Trophoblast cell (in vitro differentiated cells and primary cell): Measurements from ENCODE around the gene COLGALT1.
"Not testable (repeated sequence)": the region's sequence is repeated elsewhere in the genome, so short reads cannot be mapped to it uniquely, and the experiment has no call there.

Experiments used
- DNase-seq, 2 donors: peaks; one replicate each; pipeline ENCODE4 v3.0.0-alpha.2; 2016
- H2AFZ ChIP-seq: 2 replicates; pipeline ENCODE4 v1.6.1; 2013; ENCODE audit warnings: low read length, moderate library complexity, mild to moderate bottlenecking; ENCODE audit not compliant: insufficient read depth, poor library complexity
- H2AK5ac ChIP-seq: 2 replicates; pipeline ENCODE4 v1.6.1; 2013; ENCODE audit warnings: mild to moderate bottlenecking, low read length
- H2BK120ac ChIP-seq: 2 replicates; pipeline ENCODE4 v1.6.1; 2013; ENCODE audit warnings: low read length, mild to moderate bottlenecking, moderate library complexity; ENCODE audit not compliant: insufficient read depth, poor library complexity
- H2BK12ac ChIP-seq: 2 replicates; pipeline ENCODE4 v1.6.1; 2013; ENCODE audit warnings: mild to moderate bottlenecking, low read length, moderate library complexity
- H2BK5ac ChIP-seq: 2 replicates; pipeline ENCODE4 v1.6.1; 2013; ENCODE audit warnings: low read length, low read depth, moderate library complexity, mild to moderate bottlenecking; ENCODE audit not compliant: poor library complexity
- H3K14ac ChIP-seq: 2 replicates; pipeline ENCODE4 v1.6.1; 2013; ENCODE audit warnings: mild to moderate bottlenecking, low read length
- H3K18ac ChIP-seq: 2 replicates; pipeline ENCODE4 v1.6.1; 2013; ENCODE audit warnings: mild to moderate bottlenecking, low read length
- H3K23ac ChIP-seq: 2 replicates; pipeline ENCODE4 v1.6.1; 2013; ENCODE audit warnings: low read length
- H3K27ac ChIP-seq: 2 replicates; pipeline ENCODE4 v1.5.1; 2013; ENCODE audit warnings: low read depth, mild to moderate bottlenecking, inconsistent platforms, low read length, moderate library complexity
- H3K27me3 ChIP-seq: 2 replicates; pipeline ENCODE4 v1.6.1; 2013; ENCODE audit warnings: inconsistent platforms, mild to moderate bottlenecking, low read length, moderate library complexity; ENCODE audit not compliant: insufficient read depth
- H3K36me3 ChIP-seq, 2 experiments: 1 replicate in 1 of 2; 2 replicates in 1 of 2; pipeline ENCODE4 v1.6.1; 2013; ENCODE audit warnings: low read length in 2 of 2, mild to moderate bottlenecking in 2 of 2, moderate library complexity in 1 of 2; ENCODE audit not compliant: insufficient read depth in 2 of 2, control insufficient read depth in 1 of 2
- H3K4ac ChIP-seq: 2 replicates; pipeline ENCODE4 v1.6.1; 2013; ENCODE audit warnings: low read depth, mild to moderate bottlenecking, low read length, moderate library complexity
- H3K4me1 ChIP-seq, 2 experiments: 1 replicate in 1 of 2; 2 replicates in 1 of 2; pipeline ENCODE4 v1.6.1; 2013; ENCODE audit warnings: low read length in 2 of 2, mild to moderate bottlenecking in 2 of 2, moderate library complexity in 1 of 2; ENCODE audit not compliant: insufficient read depth in 2 of 2, control insufficient read depth in 1 of 2
- H3K4me2 ChIP-seq: 2 replicates; pipeline ENCODE4 v1.6.1; 2013; ENCODE audit warnings: inconsistent platforms, mild to moderate bottlenecking, low read length, moderate library complexity
- H3K4me3 ChIP-seq: 2 replicates; pipeline ENCODE4 v1.5.1; 2013; ENCODE audit warnings: mild to moderate bottlenecking, low read depth, low read length, inconsistent platforms
- H3K79me1 ChIP-seq: one replicate; pipeline ENCODE4 v1.6.1; 2013; ENCODE audit warnings: low read length
- H3K79me2 ChIP-seq: 2 replicates; pipeline ENCODE4 v1.6.1; 2013; ENCODE audit warnings: low read length, mild to moderate bottlenecking; ENCODE audit not compliant: control insufficient read depth, insufficient read depth, poor library complexity
- H3K9ac ChIP-seq: 2 replicates; pipeline ENCODE4 v1.6.1; 2013; ENCODE audit warnings: mild to moderate bottlenecking, low read length
- H3K9me3 ChIP-seq: 2 replicates; pipeline ENCODE4 v1.6.1; 2013; ENCODE audit warnings: low read depth, mild to moderate bottlenecking, control low read depth, inconsistent platforms, low read length; ENCODE audit not compliant: insufficient read depth
- H4K12ac ChIP-seq: 2 replicates; pipeline ENCODE4 v1.6.1; 2013; ENCODE audit warnings: low read depth, mild to moderate bottlenecking, low read length, moderate library complexity
- H4K8ac ChIP-seq: 2 replicates; pipeline ENCODE4 v1.6.1; 2013; ENCODE audit warnings: low read depth, mild to moderate bottlenecking, low read length, moderate library complexity
- H4K91ac ChIP-seq: one replicate; pipeline ENCODE4 v1.6.1; 2013; ENCODE audit warnings: low read depth, mild to moderate bottlenecking, low read length, moderate library complexity
- WGBS: extraction: QIAGEN DNeasy Blood & Tissue Kit; methylation state at CpG from one replicate; pipeline ENCODE4 v1.1.7; 2013; ENCODE audit warnings: missing lambda C conversion rate; ENCODE audit not compliant: insufficient read length, insufficient coverage; ENCODE audit errors: extremely low coverage; 5-methylcytosine and 5-hydroxymethylcytosine counted together

COLGALT1 gene

DNA sequence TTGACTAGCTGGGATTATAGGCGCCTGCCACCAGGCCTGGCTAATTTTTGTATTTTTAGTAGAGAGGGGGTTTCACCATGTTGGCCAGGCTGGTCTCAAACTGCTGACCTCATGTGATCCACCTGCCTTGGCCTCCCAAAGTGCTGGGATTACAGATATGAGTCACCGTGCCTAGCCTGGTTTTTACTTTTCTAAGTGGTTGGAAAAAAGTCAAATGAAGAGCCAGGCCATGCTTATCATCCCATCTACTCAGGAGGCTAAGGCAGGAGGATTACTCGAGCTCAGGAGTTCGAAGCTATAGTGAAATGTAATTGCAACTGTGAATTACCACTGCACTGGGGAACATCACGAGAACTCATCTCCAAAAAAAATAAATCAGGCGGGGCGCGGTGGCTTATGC is 36.8 kb upstream of the COLGALT1 start:
- H3K4ac ChIP-seq, H2AK5ac ChIP-seq, H4K12ac ChIP-seq, H3K9ac ChIP-seq, H3K4me2 ChIP-seq, H4K8ac ChIP-seq, H3K79me2 ChIP-seq, H3K14ac ChIP-seq, H2AFZ ChIP-seq, H2BK120ac ChIP-seq, H3K27ac ChIP-seq, H4K91ac ChIP-seq, H3K4me3 ChIP-seq, H3K27me3 ChIP-seq, H3K4me1 ChIP-seq, H3K23ac ChIP-seq, H2BK12ac ChIP-seq, H3K18ac ChIP-seq, H3K79me1 ChIP-seq, H2BK5ac ChIP-seq, DNase-seq: not testable (repeated sequence)
- H3K36me3 ChIP-seq: peaks cover 24 to 36% of the 10 kb centered on the region in 2 experiments
- no CpG with 5 or more reads among the region's 8 CpGs for WGBS
- peaks cover 13% of the 10 kb centered on the region for H3K9me3 ChIP-seq

DNA sequence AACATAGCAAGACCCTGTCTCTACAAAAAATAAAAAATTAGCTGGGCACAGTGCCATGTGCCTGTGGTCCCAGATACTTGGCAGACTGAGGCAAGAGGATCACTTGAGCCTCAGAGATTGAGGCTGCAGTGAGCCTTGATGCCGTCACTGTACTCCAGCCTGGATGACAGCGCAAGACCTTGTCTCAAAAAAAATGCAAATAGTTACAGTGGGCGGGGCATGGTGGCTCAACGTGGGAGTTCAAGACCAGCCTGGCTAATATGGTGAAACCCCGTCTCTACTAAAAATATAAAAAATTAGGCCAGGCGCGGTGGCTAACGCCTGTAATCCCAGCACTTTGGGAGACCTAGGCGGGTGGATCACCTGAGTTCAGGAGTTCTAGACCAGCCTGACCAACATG is 35.5 kb upstream of the COLGALT1 start:
- Histone ChIP-seq H3K4me2 (no peak overlapping the region), H2BK12ac (no peak overlapping the region), H2BK120ac (no peak overlapping the region), H2AK5ac (no peak overlapping the region), H3K27ac (no peak overlapping the region), H4K12ac (no peak overlapping the region), H3K4ac (no peak overlapping the region), H3K79me2 (no peaks in the 10 kb centered on the region), H3K23ac (no peak overlapping the region), H2AFZ (no peak overlapping the region), H3K14ac (no peak overlapping the region), H3K27me3 (no peaks in the 10 kb centered on the region), H3K79me1 (no peaks in the 10 kb centered on the region), H3K4me3 (no peak overlapping the region), H3K36me3 (peaks cover 24 to 36% of the 10 kb centered on the region in 2 experiments), H3K4me1 (peaks cover 0 to 3% of the 10 kb centered on the region in 2 experiments), H2BK5ac (no peak overlapping the region), H3K9me3 (peaks cover 15% of the 10 kb centered on the region), H4K8ac (no peak overlapping the region), H3K9ac (no peak overlapping the region), H4K91ac (no peak overlapping the region), H3K18ac (no peak overlapping the region)
- WGBS: no CpG with 5 or more reads among the region's 9 CpGs
- no peak for DNase-seq

DNA sequence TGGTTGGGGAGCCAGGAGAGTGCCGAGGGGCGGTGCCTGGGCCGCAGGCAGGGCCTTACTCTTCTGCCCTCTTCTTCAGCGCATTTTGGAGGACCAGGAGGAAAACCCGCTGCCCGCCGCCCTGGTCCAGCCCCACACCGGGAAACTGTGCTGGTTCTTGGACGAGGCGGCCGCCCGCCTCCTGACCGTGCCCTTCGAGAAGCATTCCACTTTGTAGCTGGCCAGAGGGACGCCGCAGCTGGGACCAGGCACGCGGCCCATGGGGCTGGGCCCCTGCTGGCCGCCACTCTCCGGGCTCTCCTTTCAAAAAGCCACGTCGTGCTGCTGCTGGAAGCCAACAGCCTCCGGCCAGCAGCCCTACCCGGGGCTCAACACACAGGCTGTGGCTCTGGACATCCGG is 34.6 kb upstream of the COLGALT1 start:
- H3K79me1 ChIP-seq: no peaks in the 10 kb centered on the region

DNA sequence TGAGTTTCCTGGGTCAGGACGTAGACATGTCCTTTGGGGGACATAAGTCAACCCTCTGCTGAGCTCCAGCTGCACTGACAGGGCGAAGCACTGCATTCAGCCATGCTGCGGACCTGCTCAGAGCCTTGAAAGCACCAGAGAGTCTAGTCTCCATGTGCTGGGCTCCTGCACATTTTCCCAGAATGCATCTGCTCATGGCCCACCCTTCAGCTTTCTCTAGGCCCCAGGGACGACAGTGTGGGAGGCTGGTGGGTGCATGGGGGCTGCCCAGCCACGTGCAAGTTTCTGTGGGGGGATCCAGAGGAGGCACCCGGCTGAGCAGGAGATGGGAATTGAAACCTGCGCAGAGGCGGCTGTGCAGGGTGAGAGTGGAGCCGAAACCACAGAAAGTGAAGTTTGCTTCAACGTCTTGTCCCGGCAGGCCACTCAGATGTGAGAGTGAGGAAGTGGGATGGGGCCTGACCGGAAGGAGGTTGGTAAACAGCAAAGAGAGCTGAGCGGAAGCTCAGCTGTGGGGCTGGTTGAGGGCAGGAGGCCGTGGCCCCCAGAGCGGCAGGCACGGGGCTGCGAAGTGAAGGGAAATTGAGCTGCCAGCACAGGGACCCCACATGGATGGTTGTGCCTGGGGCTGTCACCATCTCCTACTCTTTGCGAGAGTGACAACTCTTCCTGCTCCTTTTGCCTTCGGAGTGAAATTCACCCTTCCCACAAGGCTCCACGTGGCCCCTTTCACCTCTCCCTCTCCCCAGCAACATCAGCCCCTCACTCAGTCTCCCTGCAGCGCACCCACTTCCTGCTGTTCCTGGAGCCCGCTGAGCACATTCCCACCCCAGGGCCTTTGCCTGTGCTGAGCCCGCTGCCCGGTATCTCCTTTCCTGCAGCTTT is 32.2 kb upstream of the COLGALT1 start:
- no peak overlapping the region for H4K12ac ChIP-seq
- WGBS: no CpG with 5 or more reads among the region's 24 CpGs
- no peak overlapping the region for H3K27ac ChIP-seq
- H3K4me1 ChIP-seq: no peaks in the 10 kb centered on the region
- H2AK5ac ChIP-seq: no peak overlapping the region
- no peak overlapping the region for H3K4ac ChIP-seq
- no peak overlapping the region for H3K4me3 ChIP-seq
- peaks cover 10 to 19% of the 10 kb centered on the region in 2 experiments for H3K36me3 ChIP-seq
- no peak for DNase-seq
- H3K23ac ChIP-seq: no peak overlapping the region
- H3K9ac ChIP-seq: no peak overlapping the region
- no peaks in the 10 kb centered on the region for H3K27me3 ChIP-seq
- H4K8ac ChIP-seq: no peak overlapping the region
- H3K9me3 ChIP-seq: peaks cover 4% of the 10 kb centered on the region
- H3K18ac ChIP-seq: no peak overlapping the region
- no peak overlapping the region for H2AFZ ChIP-seq
- H2BK12ac ChIP-seq: no peak overlapping the region
- H4K91ac ChIP-seq: no peak overlapping the region
- no peaks in the 10 kb centered on the region for H3K79me1 ChIP-seq
- H3K4me2 ChIP-seq: no peak overlapping the region
- H2BK5ac ChIP-seq: no peak overlapping the region
- H3K14ac ChIP-seq: no peak overlapping the region
- H2BK120ac ChIP-seq: no peak overlapping the region
- no peaks in the 10 kb centered on the region for H3K79me2 ChIP-seq

More for the DNA sequence above, 34.6 kb upstream of the COLGALT1 start:
- Histone ChIP-seq H4K91ac (no peak overlapping the region), H3K4me1 (peaks cover 0 to under 1% of the 10 kb centered on the region in 2 experiments), H3K18ac (no peak overlapping the region), H3K79me2 (no peaks in the 10 kb centered on the region), H3K14ac (no peak overlapping the region), H2AK5ac (no peak overlapping the region), H3K27me3 (no peaks in the 10 kb centered on the region), H3K4ac (no peak overlapping the region), H3K9me3 (peaks cover 14% of the 10 kb centered on the region), H3K9ac (no peak overlapping the region), H3K4me3 (no peak overlapping the region), H2BK120ac (no peak overlapping the region), H3K36me3 (peaks cover 23 to 33% of the 10 kb centered on the region in 2 experiments), H3K23ac (no peak overlapping the region), H3K4me2 (no peak overlapping the region), H3K27ac (no peak overlapping the region), H4K8ac (no peak overlapping the region), H2BK12ac (no peak overlapping the region), H2AFZ (no peak overlapping the region), H2BK5ac (no peak overlapping the region), H4K12ac (no peak overlapping the region)
- no CpG with 5 or more reads among the region's 25 CpGs for WGBS
- DNase-seq: no peak
